HG03354 (cell line): Measurements from ENCODE around the gene ARMH3.
"Not testable (repeated sequence)": the region's sequence is repeated elsewhere in the genome, so short reads cannot be mapped to it uniquely, and the experiment has no call there.

Experiments
- ATAC-seq: cut with Tn5 transposase; IDR thresholded peaks from one replicate; pipeline ENCODE4 v1.9.1; 2021; ENCODE audit warnings: mild to moderate bottlenecking; ENCODE audit not compliant: unreplicated experiment, poor library complexity, severe bottlenecking

Gene ARMH3

GRCh38 chr10:101995451-101996063 lies 60.4 kb downstream of the ARMH3 start:
- ATAC-seq = no peak

- ATAC-seq = no peak
Observed at GRCh38 chr10:101993651-101994200, 62.2 kb downstream of the ARMH3 start.

GRCh38 chr10:101993221-101993620 lies 62.8 kb downstream of the ARMH3 start:
- no peak for ATAC-seq

- ATAC-seq = no peak
Observed at GRCh38 chr10:101987136-101987535, 68.8 kb downstream of the ARMH3 start.

GRCh38 chr10:101986624-101986971 lies 69.4 kb downstream of the ARMH3 start:
- ATAC-seq = no peak

GRCh38 chr10:101980677-101981076 lies 75.3 kb downstream of the ARMH3 start:
- not testable (repeated sequence) for ATAC-seq

- ATAC-seq = no peak
Observed at GRCh38 chr10:101974091-101974971, 81.6 kb downstream of the ARMH3 start.

GRCh38 chr10:101972761-101973160 lies 83.2 kb downstream of the ARMH3 start:
- no peak for ATAC-seq

- ATAC-seq = peak; percentile 17
Observed at GRCh38 chr10:101969412-101969922, 86.5 kb downstream of the ARMH3 start.

GRCh38 chr10:101968940-101969321 lies 87.0 kb downstream of the ARMH3 start:
- peak; percentile 40 for ATAC-seq

GRCh38 chr10:101968286-101968939 lies 87.6 kb downstream of the ARMH3 start:
- ATAC-seq = no peak

- ATAC-seq = no peak
Observed at GRCh38 chr10:101967713-101968112, 88.3 kb downstream of the ARMH3 start.

GRCh38 chr10:101967119-101967518 lies 88.9 kb downstream of the ARMH3 start:
- no peak for ATAC-seq

GRCh38 chr10:101965075-101965765 lies 90.8 kb downstream of the ARMH3 start:
- no peak for ATAC-seq

- no peak for ATAC-seq
Observed at GRCh38 chr10:101961591-101962498, 94.1 kb downstream of the ARMH3 start.

- ATAC-seq = no peak
Observed at GRCh38 chr10:101960879-101961395, 95.0 kb downstream of the ARMH3 start.

- no peak for ATAC-seq
Observed at GRCh38 chr10:101959346-101959916, 96.5 kb downstream of the ARMH3 start.

- no peak for ATAC-seq
Observed at GRCh38 chr10:101958691-101959090, 97.3 kb downstream of the ARMH3 start.
